GM23338 (cell line): ENCODE measurements around the gene GRIN3B. TPM values are rescaled to one million over a fixed set of nuclear protein-coding genes. Genes with fewer than 3 reads are reported as not detected.

ENCODE experiments used
- ATAC-seq: fragments of 200-7000 bp; cut with Tn5 transposase; 3 replicates; pipeline ENCODE4 v1.9.1; 2020
- DNase-seq: peaks from one replicate; pipeline ENCODE4 v3.0.0-alpha.2; 2015; ENCODE audit warnings: low spot score
- H2AFZ ChIP-seq: fragments of 200-600 bp; sonication (generic); 2 replicates; pipeline ENCODE4 v1.8.0; 2016; ENCODE audit warnings: antibody characterized with exemption, mild to moderate bottlenecking, moderate library complexity
- H3F3A ChIP-seq: fragments of 200-600 bp; sonication (generic); replicated peaks from 2 replicates; pipeline ENCODE4 v1.8.0; 2017; ENCODE audit warnings: antibody characterized with exemption, mixed run types, low read depth
- H3K27ac ChIP-seq: fragments of 200-600 bp; sonication (generic); 2 replicates; pipeline ENCODE4 v1.6.1; 2016; ENCODE audit warnings: low read depth
- H3K27me3 ChIP-seq: fragments of 200-600 bp; sonication (generic); 2 replicates; pipeline ENCODE4 v1.8.0; 2016; ENCODE audit warnings: mild to moderate bottlenecking, mixed run types, moderate library complexity; ENCODE audit not compliant: insufficient read depth
- H3K36me3 ChIP-seq: fragments of 200-600 bp; sonication (generic); 2 replicates; pipeline ENCODE4 v1.8.0; 2016; ENCODE audit warnings: mild to moderate bottlenecking; ENCODE audit not compliant: insufficient read depth
- H3K4me1 ChIP-seq: fragments of 200-600 bp; sonication (generic); 2 replicates; pipeline ENCODE4 v1.8.0; 2016; ENCODE audit warnings: mild to moderate bottlenecking, moderate library complexity; ENCODE audit not compliant: insufficient read depth
- H3K4me2 ChIP-seq: fragments of 200-600 bp; sonication (generic); 2 replicates; pipeline ENCODE4 v1.7.1; 2017; ENCODE audit warnings: mixed run types
- H3K4me3 ChIP-seq: fragments of 200-600 bp; sonication (generic); 2 replicates; pipeline ENCODE4 v1.6.1; 2016; ENCODE audit warnings: mixed run types
- H3K79me2 ChIP-seq: fragments of 200-600 bp; sonication (generic); replicated peaks from 2 replicates; pipeline ENCODE4 v1.8.0; 2017; ENCODE audit warnings: mild to moderate bottlenecking; ENCODE audit not compliant: insufficient read depth
- H3K9me2 ChIP-seq: fragments of 200-600 bp; sonication (generic); 2 replicates; pipeline ENCODE4 v1.8.0; 2017; ENCODE audit not compliant: insufficient read depth
- H4K20me1 ChIP-seq: fragments of 200-600 bp; sonication (generic); replicated peaks from 2 replicates; pipeline ENCODE4 v1.8.0; 2017; ENCODE audit warnings: mild to moderate bottlenecking; ENCODE audit not compliant: insufficient read depth
- H3K27ac Mint-ChIP-seq: 2 replicates; pipeline ENCODE4 v1.8.0; 2020; ENCODE audit warnings: inconsistent platforms, mild to moderate bottlenecking, moderate library complexity, mixed read lengths
- H3K27me3 Mint-ChIP-seq: 3 replicates; pipeline ENCODE4 v1.8.0; 2022; ENCODE audit warnings: low read depth, mild to moderate bottlenecking, moderate library complexity, mixed read lengths, inconsistent platforms; ENCODE audit not compliant: insufficient read depth, poor library complexity
- H3K36me3 Mint-ChIP-seq: 3 replicates; pipeline ENCODE4 v1.8.0; 2021; ENCODE audit warnings: low read depth, mild to moderate bottlenecking, inconsistent platforms, moderate library complexity, mixed read lengths
- H3K4me1 Mint-ChIP-seq: 3 replicates; pipeline ENCODE4 v1.8.0; 2020; ENCODE audit warnings: mild to moderate bottlenecking, inconsistent platforms, mixed read lengths
- H3K4me3 Mint-ChIP-seq: 3 replicates; pipeline ENCODE4 v1.8.0; 2021; ENCODE audit warnings: moderate library complexity, mild to moderate bottlenecking, inconsistent platforms, mixed read lengths
- H3K9me3 Mint-ChIP-seq: 3 replicates; pipeline ENCODE4 v1.8.0; 2020; ENCODE audit warnings: moderate library complexity, mild to moderate bottlenecking, inconsistent platforms, mixed read lengths
- CREB1 ChIP-seq: fragments of 250-450 bp; sonication (Bioruptor Pico); IDR thresholded peaks from 2 replicates; pipeline ENCODE4 v1.5.0; 2020; ENCODE audit warnings: low read depth, mild to moderate bottlenecking, moderate library complexity
- ETS1 ChIP-seq: IDR thresholded peaks from 2 replicates; pipeline ENCODE4 v1.6.1; 2016; ENCODE audit warnings: antibody characterized with exemption
- EZH2 ChIP-seq: fragments of 200-600 bp; sonication (generic); IDR thresholded peaks from one replicate; pipeline ENCODE4 v1.8.0; 2017; ENCODE audit warnings: antibody characterized with exemption, mild to moderate bottlenecking, low read depth; ENCODE audit not compliant: unreplicated experiment
- EZH2phosphoT487 ChIP-seq: fragments of 200-600 bp; sonication (generic); IDR thresholded peaks from one replicate; pipeline ENCODE4 v1.8.1; 2018; ENCODE audit warnings: antibody characterized with exemption; ENCODE audit not compliant: unreplicated experiment
- JUNB ChIP-seq: IDR thresholded peaks from one replicate; pipeline ENCODE4 v1.6.1; 2016; ENCODE audit warnings: antibody characterized with exemption; ENCODE audit not compliant: unreplicated experiment
- NANOG ChIP-seq: IDR thresholded peaks from 2 replicates; pipeline ENCODE4 v1.6.1; 2016; ENCODE audit warnings: antibody characterized with exemption, borderline replicate concordance
- POLR2AphosphoS5 ChIP-seq: IDR thresholded peaks from 2 replicates; pipeline ENCODE4 v1.6.1; 2016; ENCODE audit warnings: antibody characterized with exemption, low read depth
- REST ChIP-seq: IDR thresholded peaks from one replicate; pipeline ENCODE4 v1.6.1; 2018; ENCODE audit warnings: antibody characterized with exemption; ENCODE audit not compliant: unreplicated experiment
- STAT1 ChIP-seq: IDR thresholded peaks from one replicate; pipeline ENCODE4 v1.6.1; 2016; ENCODE audit warnings: antibody characterized with exemption; ENCODE audit not compliant: unreplicated experiment
- ZNF114 ChIP-seq: fragments of 250-450 bp; sonication (Bioruptor Pico); IDR thresholded peaks from 2 replicates; pipeline ENCODE4 v1.5.0; 2020; ENCODE audit warnings: mild to moderate bottlenecking, moderate library complexity
- ZNF331 ChIP-seq: fragments of 250-450 bp; sonication (Bioruptor Pico); IDR thresholded peaks from 2 replicates; pipeline ENCODE4 v1.5.0; 2020; ENCODE audit warnings: low read depth, mild to moderate bottlenecking, moderate library complexity
- ZNF462 ChIP-seq: fragments of 250-450 bp; sonication (Bioruptor Pico); IDR thresholded peaks from 2 replicates; pipeline ENCODE4 v1.5.0; 2020; ENCODE audit warnings: mild to moderate bottlenecking, moderate library complexity
- polyA plus RNA-seq: library from polyadenylated mRNA; unstranded; fragments of >200 nt; fragmentation: Nextera tagmentation; extraction: Ambion mirVana; gene quantifications from 2 replicates; pipeline ENCODE4 v1.2.1, GENCODE V29; 2016
- total RNA-seq: library from RNA; depleted of rRNA; stranded (reverse); fragments of >200 nt; shearing (Covaris generic); gene quantifications from 2 replicates; pipeline ENCODE4 v1.2.3, GENCODE V29; 2014
- TF ChIP-seq, protein P1 (sequence below), 2 experiments: fragments of 200-600 bp in 1 of 2; sonication (generic) in 1 of 2; conservative IDR thresholded peaks; 2 replicates each; pipeline versions ENCODE4 v1.5.1 to v1.6.1; 2016 to 2017; ENCODE audit warnings: antibody characterized with exemption in 2 of 2, low read depth in 2 of 2, mild to moderate bottlenecking in 2 of 2, moderate library complexity in 1 of 2

GRIN3B gene
- total and polyA plus RNA-seq, 2 experiments from 2014 or later, result 0.11 to 2.8 TPM

- peaks cover 18% of the 10 kb centered on the region for H4K20me1 ChIP-seq
- H3K9me2 ChIP-seq, result no peaks in the 10 kb centered on the region
- peaks cover 37% of the 10 kb centered on the region for H3K79me2 ChIP-seq
- no peak overlapping the region for H2AFZ ChIP-seq
- no peaks in the 10 kb centered on the region for H3K36me3 ChIP-seq
- H3F3A ChIP-seq, result peaks cover 6% of the 10 kb centered on the region; the same call in 1 of the 2 replicates
- peaks cover 5% of the 10 kb centered on the region; the same call in 1 of the 2 replicates for H3K4me1 ChIP-seq
- Mint-ChIP-seq H3K27ac (no peak overlapping the region), H3K27me3 (peaks cover 7% of the 10 kb centered on the region), H3K4me3 (no peak overlapping the region), H3K9me3 (no peaks in the 10 kb centered on the region), H3K36me3 (peaks cover 3% of the 10 kb centered on the region; the same call in 2 of the 3 replicates), H3K4me1 (peaks cover 17% of the 10 kb centered on the region)
- no peak overlapping the region for H3K27ac ChIP-seq
- TF ChIP-seq CREB1 (CRISPR knock-in tag) (no peak), ETS1 (no peak), NANOG (no peak), ZNF331 (CRISPR knock-in tag) (no peak), ZNF114 (no peak), POLR2AphosphoS5 (no peak), STAT1 (no peak), ZNF462 (CRISPR knock-in tag) (no peak), REST (no peak), JUNB (no peak), EZH2 (no peak), EZH2phosphoT487 (no peak)
- TF ChIP-seq, protein P1, sequence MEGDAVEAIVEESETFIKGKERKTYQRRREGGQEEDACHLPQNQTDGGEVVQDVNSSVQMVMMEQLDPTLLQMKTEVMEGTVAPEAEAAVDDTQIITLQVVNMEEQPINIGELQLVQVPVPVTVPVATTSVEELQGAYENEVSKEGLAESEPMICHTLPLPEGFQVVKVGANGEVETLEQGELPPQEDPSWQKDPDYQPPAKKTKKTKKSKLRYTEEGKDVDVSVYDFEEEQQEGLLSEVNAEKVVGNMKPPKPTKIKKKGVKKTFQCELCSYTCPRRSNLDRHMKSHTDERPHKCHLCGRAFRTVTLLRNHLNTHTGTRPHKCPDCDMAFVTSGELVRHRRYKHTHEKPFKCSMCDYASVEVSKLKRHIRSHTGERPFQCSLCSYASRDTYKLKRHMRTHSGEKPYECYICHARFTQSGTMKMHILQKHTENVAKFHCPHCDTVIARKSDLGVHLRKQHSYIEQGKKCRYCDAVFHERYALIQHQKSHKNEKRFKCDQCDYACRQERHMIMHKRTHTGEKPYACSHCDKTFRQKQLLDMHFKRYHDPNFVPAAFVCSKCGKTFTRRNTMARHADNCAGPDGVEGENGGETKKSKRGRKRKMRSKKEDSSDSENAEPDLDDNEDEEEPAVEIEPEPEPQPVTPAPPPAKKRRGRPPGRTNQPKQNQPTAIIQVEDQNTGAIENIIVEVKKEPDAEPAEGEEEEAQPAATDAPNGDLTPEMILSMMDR (conservative IDR thresholded peaks at IDR 0.05; ENCODE audit: low read depth in 2 of 2), result no peak
- no peak overlapping the region for H3K4me3 ChIP-seq
- no peak overlapping the region for H3K4me2 ChIP-seq
- no peak for ATAC-seq
- no peak for DNase-seq
- H3K27me3 ChIP-seq, result no peaks in the 10 kb centered on the region
These were observed 12.1 kb downstream of the GRIN3B start for GRCh38 chr19:1012334-1012733.
